NCI-H2107 treated with DMSO at 0.1 percent for 48 hours (cell line): ENCODE data around the gene ACLY.
"Not testable (repeated sequence)": the region's sequence is repeated elsewhere in the genome, so short reads cannot be mapped to it uniquely, and the experiment has no call there.

Experiments
- DNase-seq: peaks from one replicate; lab custom pipeline; 2025; ENCODE audit not compliant: unreplicated experiment; lab: John Stamatoyannopoulos, UW

The ACLY gene

DNA sequence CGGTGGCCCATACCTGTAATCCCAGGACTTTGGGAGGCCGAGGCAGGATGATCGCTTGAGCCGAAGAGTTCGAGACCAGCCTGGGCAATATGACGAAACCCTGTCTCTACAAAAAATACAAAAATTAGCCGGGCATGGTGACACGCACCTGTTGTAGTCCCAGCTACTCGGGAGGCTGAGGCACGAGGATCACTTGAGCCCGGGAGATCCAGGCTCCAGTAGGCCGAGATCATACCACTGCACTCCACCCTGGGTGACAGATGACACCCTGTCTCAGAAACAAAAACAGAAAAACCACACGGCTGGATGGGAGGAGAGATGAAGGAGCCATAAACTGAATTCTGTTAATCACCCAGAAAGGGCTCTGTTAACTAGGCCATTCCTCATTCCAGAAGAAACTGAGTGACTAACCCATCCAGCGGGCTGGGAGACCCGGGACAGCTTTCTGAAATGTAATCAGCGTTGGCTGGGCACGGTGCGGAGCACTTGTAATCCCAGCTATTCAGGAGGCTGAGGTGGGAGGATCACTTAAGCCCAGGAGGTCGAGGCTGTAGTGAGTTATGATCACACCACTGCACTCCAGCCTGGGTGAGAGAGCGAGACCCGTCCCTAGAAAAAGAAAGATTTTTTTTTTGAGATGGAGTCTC, 82.1 kb downstream of the ACLY start:
- peak; percentile 35 for DNase-seq

DNA sequence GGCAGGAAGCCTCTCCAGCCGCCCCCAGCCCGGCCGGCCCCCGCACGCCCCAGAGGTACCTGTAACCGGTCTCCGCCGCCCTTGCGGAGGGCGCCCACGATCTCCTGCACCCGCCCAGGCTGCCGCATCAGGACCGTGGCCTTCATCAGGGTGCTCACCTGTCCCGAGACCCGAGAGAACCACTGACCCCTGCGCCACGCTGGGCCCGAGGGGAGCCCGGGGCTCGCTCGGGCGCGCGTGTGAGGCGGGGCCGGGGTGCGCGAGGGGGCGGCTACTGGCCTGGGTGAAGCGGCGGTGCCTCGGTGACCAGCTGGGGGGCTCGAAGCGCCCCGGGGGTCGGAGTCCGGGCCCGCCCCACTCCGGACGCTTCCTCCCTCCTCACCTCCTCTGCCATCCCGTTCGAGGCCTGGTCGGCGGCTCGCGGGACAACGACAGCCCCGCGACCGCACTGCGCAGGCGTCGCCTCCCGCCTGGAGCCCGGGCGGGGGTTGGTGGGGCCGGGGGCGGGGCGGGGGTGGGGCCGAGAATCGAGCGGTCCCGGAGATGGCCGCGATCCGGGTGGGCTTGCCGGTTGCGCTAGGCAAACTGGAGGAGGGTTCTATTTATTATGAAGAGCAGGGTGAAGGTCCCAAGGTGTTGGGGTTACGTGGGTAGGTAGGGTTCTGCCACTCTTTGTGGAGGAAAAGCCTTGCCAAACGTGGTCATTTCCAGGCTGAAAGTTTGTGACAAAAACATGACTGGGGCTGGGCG, 82.8 kb downstream of the ACLY start, which contains the start of gene NT5C3B:
NT5C3B (minus strand) TSS at position 433 of the 750 bp plus-strand sequence; CDS start at position 394, 39 bp downstream.
- DNase-seq = no peak

DNA sequence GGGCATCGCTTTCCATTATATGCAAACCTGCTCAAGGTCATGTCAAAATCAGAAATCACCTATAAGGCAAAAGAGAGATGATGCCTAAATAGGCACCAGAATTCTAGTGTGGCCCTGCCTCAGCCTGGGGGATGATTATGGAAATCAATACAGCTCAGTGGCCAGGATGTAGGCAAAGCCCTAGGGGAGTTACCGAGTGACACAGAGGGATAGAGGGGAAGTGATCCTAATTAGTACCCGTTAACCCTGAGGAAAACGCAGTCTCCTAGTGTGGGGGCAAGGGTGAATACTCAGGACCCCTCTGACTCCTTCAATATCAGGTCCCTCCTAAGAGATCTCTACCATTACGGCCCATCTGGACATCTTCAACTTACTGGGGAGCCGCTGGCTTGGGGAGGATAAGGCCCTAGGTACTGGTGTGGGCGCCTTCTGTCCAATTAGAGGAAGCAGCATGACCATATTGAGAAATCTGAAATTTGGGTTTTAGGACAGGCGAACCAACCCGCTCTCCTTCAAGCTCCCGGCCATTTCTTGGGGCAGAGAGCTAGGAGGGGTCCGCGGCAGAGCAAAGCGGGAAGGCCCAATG, 83.4 kb downstream of the ACLY start:
- no peak for DNase-seq

DNA sequence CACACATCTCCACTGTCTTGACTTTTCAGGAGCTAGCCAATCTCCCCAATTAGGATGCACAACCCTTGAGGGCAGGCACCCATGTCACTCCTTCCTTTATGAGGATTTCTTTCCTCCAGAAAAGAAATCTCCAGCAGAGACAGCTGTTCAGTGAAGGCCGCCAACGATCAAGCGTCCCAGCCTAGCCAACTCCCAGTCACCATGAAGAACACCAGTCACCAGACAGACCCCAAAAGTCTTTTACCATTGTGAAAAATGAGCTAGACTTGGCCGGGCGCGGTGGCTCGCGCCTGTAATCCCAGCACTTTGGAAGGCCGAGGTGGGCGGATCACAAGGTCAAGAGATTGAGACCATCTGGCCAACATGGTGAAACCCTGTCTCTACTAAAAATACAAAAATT, 88.8 kb downstream of the ACLY start:
- not testable (repeated sequence) for DNase-seq

DNA sequence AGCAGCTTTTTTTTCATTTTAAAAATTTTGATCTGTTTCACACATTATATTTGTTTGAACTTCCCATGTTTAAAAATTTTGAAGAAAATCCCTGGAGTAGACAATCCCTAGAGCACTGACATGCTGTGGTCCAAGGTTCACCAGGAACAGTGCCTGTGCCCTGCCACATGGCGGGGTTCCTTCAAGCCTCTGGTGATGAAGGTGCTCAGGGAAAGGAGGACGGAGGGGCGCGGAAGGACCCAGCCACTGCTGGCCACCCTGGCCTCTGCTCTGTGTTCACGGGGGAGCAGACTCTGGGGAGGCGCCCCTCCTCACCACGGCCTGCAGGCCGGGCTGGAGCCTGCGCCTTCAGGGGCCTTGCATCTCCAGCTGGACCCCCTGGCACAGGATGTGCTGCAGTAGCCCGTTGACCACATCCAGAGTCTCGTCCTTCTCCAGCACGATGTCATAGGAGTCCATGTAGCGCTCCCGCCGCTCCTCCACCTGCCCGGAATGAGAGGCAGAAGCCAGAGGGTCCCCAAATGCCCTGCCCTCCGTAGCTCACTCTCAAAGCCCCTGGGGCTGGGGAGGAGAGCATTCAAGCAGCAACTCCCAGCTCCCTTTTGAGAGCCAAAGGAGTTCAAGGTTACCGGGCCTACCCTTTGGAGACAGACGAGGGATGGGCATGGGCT, 93.4 kb downstream of the ACLY start:
- DNase-seq = no peak

DNA sequence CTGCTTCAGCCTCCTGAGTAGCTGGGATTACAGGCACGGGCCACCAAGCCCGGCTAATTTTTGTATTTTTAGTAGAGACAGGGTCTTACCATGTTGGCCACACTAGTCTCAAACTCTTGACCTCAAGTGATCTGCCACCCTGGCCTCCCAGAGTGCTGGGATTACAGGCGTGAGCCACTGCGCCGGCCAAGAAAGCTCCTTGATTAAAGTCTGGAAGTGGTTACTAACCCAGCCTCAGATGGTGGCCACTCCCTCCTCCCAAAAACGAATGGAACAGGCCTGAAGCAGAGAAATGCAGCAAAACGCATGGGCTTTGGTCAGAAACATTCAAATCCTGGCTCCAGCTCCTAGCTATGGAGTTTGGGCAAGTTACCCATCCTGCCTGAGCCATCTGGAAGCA, 94.7 kb downstream of the ACLY start:
- no peak for DNase-seq

DNA sequence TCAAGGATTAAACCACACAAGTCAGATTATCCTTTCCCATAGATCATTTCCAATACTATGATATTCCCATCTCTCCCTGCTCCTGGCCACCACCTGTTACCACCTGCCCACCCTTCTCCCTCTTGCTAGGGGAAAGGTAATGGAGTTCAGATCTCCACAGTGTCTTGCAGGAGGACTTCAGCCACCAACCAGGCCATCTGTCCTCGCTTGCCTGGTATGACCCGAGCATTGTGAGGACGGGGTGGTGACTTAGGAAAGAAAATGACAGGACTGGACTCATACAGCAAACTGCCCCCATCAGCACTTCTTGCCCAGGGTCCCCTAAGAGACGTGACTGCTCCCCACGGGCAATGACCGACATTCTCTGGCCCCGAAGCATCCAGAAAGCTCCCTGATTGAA, 95.2 kb downstream of the ACLY start:
- no peak for DNase-seq

DNA sequence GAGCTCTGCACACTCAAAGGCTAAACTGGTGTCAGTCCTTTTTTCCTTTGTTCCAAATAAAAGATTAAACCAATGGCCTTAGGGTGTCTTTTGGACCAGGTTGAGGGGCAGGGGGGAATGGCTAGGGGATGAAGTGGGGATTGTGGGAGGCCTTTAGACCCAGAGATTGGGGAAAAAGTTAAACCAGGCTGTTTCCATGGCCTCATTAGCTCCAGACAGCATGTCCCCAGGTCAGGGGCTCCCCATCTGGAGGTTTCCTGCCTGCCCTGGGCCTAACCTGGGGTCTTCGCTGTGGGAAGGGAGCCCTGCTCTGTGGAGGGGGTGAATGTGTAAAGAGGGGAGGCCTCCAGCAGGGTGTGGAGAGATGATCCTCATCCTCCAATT, 95.6 kb downstream of the ACLY start:
- no peak for DNase-seq

DNA sequence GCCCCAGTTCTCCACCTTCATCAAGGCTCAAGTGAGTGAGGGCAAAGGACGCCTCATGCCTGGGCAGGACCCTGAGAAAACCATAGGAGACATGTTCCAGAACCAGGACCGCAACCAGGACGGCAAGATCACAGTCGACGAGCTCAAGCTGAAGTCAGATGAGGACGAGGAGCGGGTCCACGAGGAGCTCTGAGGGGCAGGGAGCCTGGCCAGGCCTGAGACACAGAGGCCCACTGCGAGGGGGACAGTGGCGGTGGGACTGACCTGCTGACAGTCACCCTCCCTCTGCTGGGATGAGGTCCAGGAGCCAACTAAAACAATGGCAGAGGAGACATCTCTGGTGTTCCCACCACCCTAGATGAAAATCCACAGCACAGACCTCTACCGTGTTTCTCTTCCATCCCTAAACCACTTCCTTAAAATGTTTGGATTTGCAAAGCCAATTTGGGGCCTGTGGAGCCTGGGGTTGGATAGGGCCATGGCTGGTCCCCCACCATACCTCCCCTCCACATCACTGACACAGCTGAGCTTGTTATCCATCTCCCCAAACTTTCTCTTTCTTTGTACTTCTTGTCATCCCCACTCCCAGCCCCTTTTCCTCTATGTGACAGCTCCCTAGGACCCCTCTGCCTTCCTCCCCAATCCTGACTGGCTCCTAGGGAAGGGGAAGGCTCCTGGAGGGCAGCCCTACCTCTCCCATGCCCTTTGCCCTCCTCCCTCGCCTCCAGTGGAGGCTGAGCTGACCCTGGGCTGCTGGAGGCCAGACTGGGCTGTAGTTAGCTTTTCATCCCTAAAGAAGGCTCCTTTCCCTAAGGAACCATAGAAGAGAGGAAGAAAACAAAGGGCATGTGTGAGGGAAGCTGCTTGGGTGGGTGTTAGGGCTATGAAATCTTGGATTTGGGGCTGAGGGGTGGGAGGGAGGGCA, 96.3 kb downstream of the ACLY start:
- DNase-seq = no peak

DNA sequence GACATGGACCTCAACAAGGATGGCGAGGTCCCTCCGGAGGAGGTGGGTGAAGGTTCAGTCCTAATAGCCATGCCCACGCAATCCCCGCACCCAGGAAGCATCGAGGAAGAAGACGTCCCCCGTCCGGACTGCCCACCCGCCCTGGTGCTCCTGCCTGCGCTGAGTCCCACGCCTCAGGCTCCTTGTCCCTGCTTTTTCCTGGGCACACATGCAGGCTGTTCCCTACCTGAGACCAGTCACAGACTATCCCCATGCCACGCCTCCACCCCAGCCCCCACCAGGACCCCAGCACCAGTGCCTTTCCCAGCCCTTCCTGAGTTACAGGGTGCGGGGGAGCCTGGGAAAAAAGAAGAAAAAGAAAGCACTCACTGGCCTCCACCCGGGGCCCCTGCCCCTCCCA, 97.0 kb downstream of the ACLY start:
- no peak for DNase-seq

DNA sequence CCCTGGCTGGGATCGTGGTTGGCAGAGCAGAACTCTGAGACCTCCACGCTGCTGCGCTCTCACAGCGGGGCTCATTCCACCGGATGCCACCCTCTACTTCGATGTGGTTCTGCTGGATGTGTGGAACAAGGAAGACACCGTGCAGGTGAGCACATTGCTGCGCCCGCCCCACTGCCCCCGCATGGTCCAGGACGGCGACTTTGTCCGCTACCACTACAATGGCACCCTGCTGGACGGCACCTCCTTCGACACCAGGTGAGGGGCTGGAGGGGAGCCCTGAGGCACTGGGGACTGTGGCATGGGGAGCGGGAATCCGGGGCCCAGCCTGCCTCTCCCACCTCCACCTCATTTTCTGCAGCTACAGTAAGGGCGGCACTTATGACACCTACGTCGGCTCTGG, 100.7 kb downstream of the ACLY start:
- no peak for DNase-seq
